Tibial nerve (tissue), 4 donors: ENCODE results near the gene SUCO. TPM values are rescaled to one million over a fixed set of nuclear protein-coding genes. Genes with fewer than 3 reads are reported as not detected.

Experiments used
- DNase-seq, 2 donors: peaks; one replicate each; pipeline ENCODE4 v3.0.0-alpha.2; 2019; ENCODE audit warnings: low spot score in 2 of 2
- H3K27ac ChIP-seq, 4 donors: fragments of 200-600 bp; sonication (generic) in 3 of 4; one replicate each; pipeline ENCODE4 v1.5.1; 2017 to 2019; ENCODE audit warnings: mild to moderate bottlenecking in 1 of 4
- H3K27me3 ChIP-seq, 2 donors: fragments of 200-600 bp; sonication (generic) in 1 of 2; one replicate each; pipeline versions ENCODE4 v1.5.1 to v1.6.0; 2017 to 2019
- H3K36me3 ChIP-seq, 3 donors: fragments of 200-600 bp; sonication (generic); one replicate each; pipeline ENCODE4 v1.5.1; 2018 to 2019
- H3K4me1 ChIP-seq, 4 donors: fragments of 200-600 bp; sonication (generic) in 3 of 4; one replicate each; pipeline ENCODE4 v1.5.1; 2017 to 2019
- H3K4me3 ChIP-seq, 4 donors: fragments of 200-600 bp; sonication (generic) in 3 of 4; one replicate each; pipeline ENCODE4 v1.5.1; 2017 to 2019; ENCODE audit warnings: mild to moderate bottlenecking in 1 of 4, moderate library complexity in 1 of 4
- H3K9me3 ChIP-seq, 4 donors: fragments of 200-600 bp; sonication (generic) in 3 of 4; one replicate each; pipeline ENCODE4 v1.5.1; 2017 to 2019
- CTCF ChIP-seq, 5 experiments: fragments of 200-600 bp in 3 of 5; fragments of 450-650 bp in 2 of 5; sonication (generic) in 3 of 5; IDR thresholded peaks; one replicate each; pipeline ENCODE4 v1.5.1; 2016 to 2019; ENCODE audit warnings: antibody characterized with exemption in 5 of 5, mild to moderate bottlenecking in 3 of 5, moderate library complexity in 2 of 5
- EP300 ChIP-seq, 2 donors: sonication (generic); formaldehyde crosslinking; IDR thresholded peaks; one replicate each; pipeline ENCODE4 v1.6.1; 2017; ENCODE audit warnings: antibody characterized with exemption in 2 of 2, mild to moderate bottlenecking in 1 of 2
- POLR2A ChIP-seq, 2 donors: fragments of 450-650 bp; IDR thresholded peaks; one replicate each; pipeline ENCODE4 v1.6.1; 2017; ENCODE audit warnings: antibody characterized with exemption in 2 of 2, mild to moderate bottlenecking in 2 of 2, moderate library complexity in 2 of 2
- WGBS, 2 donors: methylation state at CpG; one replicate each; pipeline ENCODE4 v1.1.5; 2018; 5-methylcytosine and 5-hydroxymethylcytosine counted together
- total RNA-seq, 4 donors: library from RNA; depleted of rRNA; stranded (reverse); fragments of >200 nt; gene quantifications; one replicate each; pipeline ENCODE4 v1.1.0, GENCODE V29; 2016

Gene SUCO
- 10 to 100 TPM; 33.6 to 48.6 (median 42.1) TPM for total RNA-seq

GRCh38 chr1:172532700-172533512, at the start of gene SUCO:
Gene SUCO (plus strand): TSS chr1:172533150. CDS start chr1:172533436, 286 bp downstream.
- Histone ChIP-seq H3K27me3 (no peaks in the 10 kb centered on the region), H3K9me3 (no peaks in the 10 kb centered on the region), H3K36me3 (no peaks in the 10 kb centered on the region), H3K4me3 (peak within 1 kb of the TSS; percentile 75 to 94 (median 80)), H3K4me1 (peaks cover 0 to 45% (median 25%) of the 10 kb centered on the region in 4 donors), H3K27ac (peak within 1 kb of the TSS; percentile 93 to 99 (median 96))
- peak; percentile 98 to 99 for DNase-seq
- WGBS, 2 donors, result 0% methylated on average over 34 to 35 of the region's 74 CpGs
- TF ChIP-seq EP300 (IDR thresholded peaks at IDR 0.05), result peak; percentile 86
- peak in 1 of 5 experiments; percentile 49 for TF ChIP-seq CTCF (IDR thresholded peaks at IDR 0.05)
- TF ChIP-seq POLR2A (IDR thresholded peaks at IDR 0.05), result peak; percentile 95 to 97

GRCh38 chr1:172483448-172483847, 49.5 kb upstream of the SUCO start:
- DNase-seq, result no peak
- no peaks in the 10 kb centered on the region for H3K27me3 ChIP-seq
- no peaks in the 10 kb centered on the region for H3K36me3 ChIP-seq
- no peaks in the 10 kb centered on the region for H3K9me3 ChIP-seq
- no peaks in the 10 kb centered on the region for H3K4me1 ChIP-seq
- no peak for TF ChIP-seq EP300 (IDR thresholded peaks at IDR 0.05)
- TF ChIP-seq CTCF (IDR thresholded peaks at IDR 0.05), result no peak
- no peak for TF ChIP-seq POLR2A (IDR thresholded peaks at IDR 0.05)
- no peak overlapping the region for H3K4me3 ChIP-seq
- no peak overlapping the region for H3K27ac ChIP-seq

GRCh38 chr1:172484252-172484651, 48.7 kb upstream of the SUCO start:
- Histone ChIP-seq H3K27me3 (no peaks in the 10 kb centered on the region), H3K9me3 (no peaks in the 10 kb centered on the region), H3K36me3 (no peaks in the 10 kb centered on the region), H3K27ac (no peak overlapping the region), H3K4me3 (no peak overlapping the region), H3K4me1 (no peaks in the 10 kb centered on the region)
- DNase-seq, result no peak
- TF ChIP-seq CTCF (IDR thresholded peaks at IDR 0.05) (no peak), POLR2A (IDR thresholded peaks at IDR 0.05) (no peak), EP300 (IDR thresholded peaks at IDR 0.05) (no peak)

GRCh38 chr1:172485626-172486025, 47.3 kb upstream of the SUCO start:
- no peak overlapping the region for H3K27ac ChIP-seq
- H3K9me3 ChIP-seq, result no peaks in the 10 kb centered on the region
- H3K4me3 ChIP-seq, result no peak overlapping the region
- DNase-seq, result no peak
- no peaks in the 10 kb centered on the region for H3K4me1 ChIP-seq
- no peak for TF ChIP-seq EP300 (IDR thresholded peaks at IDR 0.05)
- no peak for TF ChIP-seq CTCF (IDR thresholded peaks at IDR 0.05)
- no peak for TF ChIP-seq POLR2A (IDR thresholded peaks at IDR 0.05)
- 72 to 83% methylated on average over 5 of the region's 5 CpGs for WGBS, 2 donors
- no peaks in the 10 kb centered on the region for H3K27me3 ChIP-seq
- no peaks in the 10 kb centered on the region for H3K36me3 ChIP-seq

- no peaks in the 10 kb centered on the region for H3K4me1 ChIP-seq
- no peak for DNase-seq
- no peaks in the 10 kb centered on the region for H3K27me3 ChIP-seq
- no peak overlapping the region for H3K27ac ChIP-seq
- 52 to 67% methylated on average over 3 of the region's 3 CpGs for WGBS, 2 donors
- TF ChIP-seq CTCF (IDR thresholded peaks at IDR 0.05) (no peak), EP300 (IDR thresholded peaks at IDR 0.05) (no peak), POLR2A (IDR thresholded peaks at IDR 0.05) (no peak)
- no peaks in the 10 kb centered on the region for H3K9me3 ChIP-seq
- no peaks in the 10 kb centered on the region for H3K36me3 ChIP-seq
- no peak overlapping the region for H3K4me3 ChIP-seq
These were observed 46.0 kb upstream of the SUCO start for GRCh38 chr1:172486805-172487454.
